HEK293 (cell line): Measurements from ENCODE around the gene PNCK.

Source experiments
- CTCF ChIA-PET: fragments of 350-600 bp; formaldehyde crosslinking; extraction: SDS; loops from one replicate; lab custom pipeline; 2021; ENCODE audit warnings: antibody characterized with exemption; lab: Yijun Ruan, JAX
- POLR2A ChIA-PET: fragments of 300-600 bp; formaldehyde crosslinking; extraction: SDS; loops from one replicate; lab custom pipeline; 2020; ENCODE audit warnings: antibody characterized with exemption, inconsistent platforms; lab: Yijun Ruan, JAX
- H3K27ac ChIP-seq: fragments of 200-500 bp; sonication (Bioruptor generic); 2 replicates; pipeline ENCODE4 v1.5.1; 2014; ENCODE audit warnings: low read depth, low read length, control low read depth, inconsistent platforms; ENCODE audit errors: extremely low read depth
- H3K36me3 ChIP-seq, 2 experiments: fragments of 200-500 bp in 1 of 2; sonication (Bioruptor generic) in 1 of 2; 1 replicate in 1 of 2; 2 replicates in 1 of 2; pipeline ENCODE4 v1.5.1; 2014 to 2017; ENCODE audit warnings: inconsistent platforms in 2 of 2, low read length in 2 of 2; ENCODE audit not compliant: control insufficient read depth in 2 of 2, insufficient read depth in 1 of 2
- H3K4me1 ChIP-seq: fragments of 200-500 bp; sonication (Bioruptor generic); 2 replicates; pipeline ENCODE4 v1.5.1; 2014; ENCODE audit warnings: mild to moderate bottlenecking, low read length, inconsistent platforms; ENCODE audit not compliant: control insufficient read depth, insufficient read depth
- H3K4me3 ChIP-seq: 2 replicates; pipeline ENCODE4 v1.5.1; 2011; ENCODE audit warnings: low read depth, mild to moderate bottlenecking, control low read depth, low read length, moderate library complexity
- H3K9me3 ChIP-seq: fragments of 200-500 bp; sonication (Bioruptor generic); 2 replicates; pipeline ENCODE4 v1.5.1; 2014; ENCODE audit warnings: low read depth, low read length, inconsistent platforms; ENCODE audit not compliant: control insufficient read depth, insufficient read depth
- FEZF1 ChIP-seq: fragments of 450-650 bp; formaldehyde crosslinking; IDR thresholded peaks from 2 replicates; pipeline ENCODE4 v1.5.1; 2016; ENCODE audit warnings: missing biosample characterization, missing genetic modification characterization
- PRDM6 ChIP-seq: fragments of 450-650 bp; formaldehyde crosslinking; IDR thresholded peaks from 2 replicates; pipeline ENCODE4 v1.5.1; 2017; ENCODE audit warnings: missing biosample characterization, missing genetic modification characterization
- SCRT2 ChIP-seq: fragments of 450-650 bp; formaldehyde crosslinking; IDR thresholded peaks from 2 replicates; pipeline ENCODE4 v1.5.1; 2016; ENCODE audit warnings: missing biosample characterization, missing genetic modification characterization
- SP2 ChIP-seq: fragments of 450-650 bp; formaldehyde crosslinking; IDR thresholded peaks from 2 replicates; pipeline ENCODE4 v1.5.1; 2016; ENCODE audit warnings: missing biosample characterization, missing genetic modification characterization
- ZFHX2 ChIP-seq: fragments of 450-650 bp; formaldehyde crosslinking; conservative IDR thresholded peaks from 2 replicates; pipeline ENCODE4 v1.5.1; 2016; ENCODE audit warnings: missing biosample characterization, missing genetic modification characterization
- ZIC2 ChIP-seq: fragments of 450-650 bp; formaldehyde crosslinking; IDR thresholded peaks from 2 replicates; pipeline ENCODE4 v1.5.1; 2016; ENCODE audit warnings: missing biosample characterization, missing genetic modification characterization
- ZNF133 ChIP-seq: fragments of 450-650 bp; formaldehyde crosslinking; IDR thresholded peaks from 2 replicates; pipeline ENCODE4 v1.5.1; 2016; ENCODE audit warnings: missing biosample characterization, missing genetic modification characterization
- ZNF146 ChIP-seq: fragments of 450-650 bp; formaldehyde crosslinking; IDR thresholded peaks from 2 replicates; pipeline ENCODE4 v1.5.1; 2016; ENCODE audit warnings: missing biosample characterization, missing genetic modification characterization
- ZNF324 ChIP-seq: fragments of 450-650 bp; formaldehyde crosslinking; IDR thresholded peaks from 2 replicates; pipeline ENCODE4 v1.5.1; 2016; ENCODE audit warnings: missing biosample characterization, missing genetic modification characterization
- ZNF341 ChIP-seq: fragments of 450-650 bp; formaldehyde crosslinking; IDR thresholded peaks from 2 replicates; pipeline ENCODE4; 2016; ENCODE audit warnings: low read depth, missing biosample characterization, missing genetic modification characterization
- ZNF394 ChIP-seq: fragments of 450-650 bp; formaldehyde crosslinking; IDR thresholded peaks from 2 replicates; pipeline ENCODE4 v1.5.1; 2016; ENCODE audit warnings: missing biosample characterization, missing genetic modification characterization, mild to moderate bottlenecking, moderate library complexity, borderline replicate concordance
- ZNF473 ChIP-seq: fragments of 450-650 bp; formaldehyde crosslinking; IDR thresholded peaks from 2 replicates; pipeline ENCODE4 v1.5.1; 2017; ENCODE audit warnings: missing biosample characterization, missing genetic modification characterization
- ZNF560 ChIP-seq: fragments of 450-650 bp; formaldehyde crosslinking; IDR thresholded peaks from 2 replicates; pipeline ENCODE4 v1.5.1; 2017; ENCODE audit warnings: missing biosample characterization, missing genetic modification characterization, borderline replicate concordance
- ZNF561 ChIP-seq: fragments of 450-650 bp; IDR thresholded peaks from 2 replicates; pipeline ENCODE4 v1.5.1; 2018; ENCODE audit warnings: missing biosample characterization, missing genetic modification characterization, borderline replicate concordance
- ZNF621 ChIP-seq: fragments of 450-650 bp; formaldehyde crosslinking; IDR thresholded peaks from 2 replicates; pipeline ENCODE4 v1.5.1; 2017; ENCODE audit warnings: missing biosample characterization, missing genetic modification characterization
- ZNF670 ChIP-seq: fragments of 450-650 bp; formaldehyde crosslinking; IDR thresholded peaks from 2 replicates; pipeline ENCODE4 v1.5.1; 2016; ENCODE audit warnings: missing biosample characterization, missing genetic modification characterization, low read depth
- ZNF768 ChIP-seq: fragments of 450-650 bp; formaldehyde crosslinking; IDR thresholded peaks from 2 replicates; pipeline ENCODE4 v1.5.1; 2018; ENCODE audit warnings: missing biosample characterization, mild to moderate bottlenecking, missing genetic modification characterization
- TF ChIP-seq, protein P1 (sequence below): fragments of 450-650 bp; formaldehyde crosslinking; IDR thresholded peaks from 2 replicates; pipeline ENCODE4 v1.5.1; 2016; ENCODE audit warnings: missing biosample characterization, missing genetic modification characterization
- TF ChIP-seq, protein P2 (sequence below): fragments of 450-650 bp; formaldehyde crosslinking; IDR thresholded peaks from 2 replicates; pipeline ENCODE4 v1.5.1; 2016; ENCODE audit warnings: missing biosample characterization, missing genetic modification characterization, low read depth
- TF ChIP-seq, protein P3 (sequence below): fragments of 450-650 bp; formaldehyde crosslinking; IDR thresholded peaks from 2 replicates; pipeline ENCODE4 v1.5.1; 2016; ENCODE audit warnings: missing biosample characterization, missing genetic modification characterization

PNCK gene

GRCh38 chrX:153719238-153719637 lies 45.6 kb upstream of the PNCK start:
- H3K4me1 ChIP-seq: peaks cover 3% of the 10 kb centered on the region
- no peaks in the 10 kb centered on the region for H3K9me3 ChIP-seq
- ChIA-PET POLR2A (interaction anchor here (0.6 to 1.8 kb wide), 2 partner anchors 10 to 66 kb away, joined by 3 to 5 read pairs; no protein-coding TSS in a partner anchor), CTCF (interaction anchor here (2.3 kb wide), 1 partner anchor 10 kb away, joined by 14 read pairs; no protein-coding TSS in a partner anchor)
- no peak overlapping the region for H3K4me3 ChIP-seq
- peaks cover 22 to 76% of the 10 kb centered on the region in 2 experiments for H3K36me3 ChIP-seq
- TF ChIP-seq ZNF670 (tag by site-specific recombination) (no peak), PRDM6 (tag by site-specific recombination) (no peak), SCRT2 (no peak), ZNF621 (tag by site-specific recombination) (no peak), ZNF324 (tag by site-specific recombination) (no peak), ZFHX2 (tag by site-specific recombination) (no peak)
- TF ChIP-seq, protein P1, sequence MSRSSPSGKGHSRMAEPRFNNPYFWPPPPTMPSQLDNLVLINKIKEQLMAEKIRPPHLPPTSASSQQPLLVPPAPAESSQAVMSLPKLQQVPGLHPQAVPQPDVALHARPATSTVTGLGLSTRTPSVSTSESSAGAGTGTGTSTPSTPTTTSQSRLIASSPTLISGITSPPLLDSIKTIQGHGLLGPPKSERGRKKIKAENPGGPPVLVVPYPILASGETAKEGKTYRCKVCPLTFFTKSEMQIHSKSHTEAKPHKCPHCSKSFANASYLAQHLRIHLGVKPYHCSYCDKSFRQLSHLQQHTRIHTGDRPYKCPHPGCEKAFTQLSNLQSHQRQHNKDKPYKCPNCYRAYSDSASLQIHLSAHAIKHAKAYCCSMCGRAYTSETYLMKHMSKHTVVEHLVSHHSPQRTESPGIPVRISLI (tag by site-specific recombination): no peak
- TF ChIP-seq, protein P2, sequence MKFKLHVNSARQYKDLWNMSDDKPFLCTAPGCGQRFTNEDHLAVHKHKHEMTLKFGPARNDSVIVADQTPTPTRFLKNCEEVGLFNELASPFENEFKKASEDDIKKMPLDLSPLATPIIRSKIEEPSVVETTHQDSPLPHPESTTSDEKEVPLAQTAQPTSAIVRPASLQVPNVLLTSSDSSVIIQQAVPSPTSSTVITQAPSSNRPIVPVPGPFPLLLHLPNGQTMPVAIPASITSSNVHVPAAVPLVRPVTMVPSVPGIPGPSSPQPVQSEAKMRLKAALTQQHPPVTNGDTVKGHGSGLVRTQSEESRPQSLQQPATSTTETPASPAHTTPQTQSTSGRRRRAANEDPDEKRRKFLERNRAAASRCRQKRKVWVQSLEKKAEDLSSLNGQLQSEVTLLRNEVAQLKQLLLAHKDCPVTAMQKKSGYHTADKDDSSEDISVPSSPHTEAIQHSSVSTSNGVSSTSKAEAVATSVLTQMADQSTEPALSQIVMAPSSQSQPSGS: no peak
- H3K27ac ChIP-seq: no peak overlapping the region

DNA sequence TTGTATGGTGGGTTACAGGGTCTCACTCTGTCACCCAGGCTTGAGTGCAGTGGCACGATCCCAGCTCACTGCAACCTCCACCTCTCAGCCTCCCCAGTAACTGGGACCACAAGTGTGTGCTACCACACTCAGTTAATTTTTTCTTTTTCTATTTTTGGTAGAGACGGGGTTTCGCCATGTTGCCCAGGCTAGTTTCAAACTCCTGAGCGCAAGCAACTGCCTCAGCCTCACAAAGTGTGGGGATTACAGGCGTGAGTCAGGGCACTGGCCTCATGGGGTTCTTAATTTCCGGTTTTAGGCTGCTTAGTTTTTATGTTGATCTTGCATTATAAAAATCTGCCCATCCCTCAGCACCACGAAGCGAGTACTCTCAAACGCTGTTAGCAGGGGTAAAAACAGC lies 43.8 kb upstream of the PNCK start:
- POLR2A ChIA-PET: interaction anchor here (0.7 to 1.0 kb wide), 2 partner anchors 9 to 49 kb away, joined by 3 to 5 read pairs; no protein-coding TSS in a partner anchor
- Histone ChIP-seq H3K4me1 (peaks cover 2% of the 10 kb centered on the region), H3K9me3 (no peaks in the 10 kb centered on the region), H3K4me3 (no peak overlapping the region), H3K27ac (no peak overlapping the region), H3K36me3 (peaks cover 29 to 85% of the 10 kb centered on the region in 2 experiments)
- TF ChIP-seq ZNF560 (tag by site-specific recombination) (no peak), SP2 (tag by site-specific recombination) (no peak), ZNF341 (tag by site-specific recombination) (no peak), ZNF394 (tag by site-specific recombination) (no peak), ZNF133 (tag by site-specific recombination) (no peak), ZNF473 (tag by site-specific recombination) (no peak), ZNF146 (tag by site-specific recombination) (no peak), ZNF768 (no peak), ZIC2 (no peak), ZNF561 (tag by site-specific recombination) (no peak), FEZF1 (tag by site-specific recombination) (no peak)
- TF ChIP-seq, protein P3, sequence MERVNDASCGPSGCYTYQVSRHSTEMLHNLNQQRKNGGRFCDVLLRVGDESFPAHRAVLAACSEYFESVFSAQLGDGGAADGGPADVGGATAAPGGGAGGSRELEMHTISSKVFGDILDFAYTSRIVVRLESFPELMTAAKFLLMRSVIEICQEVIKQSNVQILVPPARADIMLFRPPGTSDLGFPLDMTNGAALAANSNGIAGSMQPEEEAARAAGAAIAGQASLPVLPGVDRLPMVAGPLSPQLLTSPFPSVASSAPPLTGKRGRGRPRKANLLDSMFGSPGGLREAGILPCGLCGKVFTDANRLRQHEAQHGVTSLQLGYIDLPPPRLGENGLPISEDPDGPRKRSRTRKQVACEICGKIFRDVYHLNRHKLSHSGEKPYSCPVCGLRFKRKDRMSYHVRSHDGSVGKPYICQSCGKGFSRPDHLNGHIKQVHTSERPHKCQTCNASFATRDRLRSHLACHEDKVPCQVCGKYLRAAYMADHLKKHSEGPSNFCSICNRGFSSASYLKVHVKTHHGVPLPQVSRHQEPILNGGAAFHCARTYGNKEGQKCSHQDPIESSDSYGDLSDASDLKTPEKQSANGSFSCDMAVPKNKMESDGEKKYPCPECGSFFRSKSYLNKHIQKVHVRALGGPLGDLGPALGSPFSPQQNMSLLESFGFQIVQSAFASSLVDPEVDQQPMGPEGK: no peak
- CTCF ChIA-PET: interaction anchor here (0.6 to 0.7 kb wide), 2 partner anchors 9 to 43 kb away, joined by 3 to 4 read pairs; no protein-coding TSS in a partner anchor
